ENCODE measurements around the gene DAZAP2.

DNA sequence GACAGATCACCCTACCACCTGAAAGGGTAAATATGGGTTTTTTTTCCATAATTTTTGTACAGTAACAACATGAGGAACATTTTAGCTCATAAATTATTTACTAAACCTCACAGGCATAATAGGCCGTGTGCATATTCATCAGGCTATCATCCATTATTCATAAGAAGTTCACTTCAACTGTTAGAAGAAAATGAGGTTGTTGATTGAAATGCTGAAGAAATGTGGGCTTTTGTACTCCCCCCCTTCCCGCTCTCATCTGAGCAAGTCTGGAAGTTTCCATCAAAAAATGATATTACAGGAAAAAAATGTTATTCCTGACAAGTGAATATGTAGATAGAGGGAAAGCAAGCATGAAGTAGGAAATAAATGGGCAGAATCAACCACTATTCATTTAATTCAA, 12.9 kb upstream of the DAZAP2 start:
- no peak for TF ChIP-seq POLR2A (IDR thresholded peaks at IDR 0.05)
- TF ChIP-seq, protein P1, sequence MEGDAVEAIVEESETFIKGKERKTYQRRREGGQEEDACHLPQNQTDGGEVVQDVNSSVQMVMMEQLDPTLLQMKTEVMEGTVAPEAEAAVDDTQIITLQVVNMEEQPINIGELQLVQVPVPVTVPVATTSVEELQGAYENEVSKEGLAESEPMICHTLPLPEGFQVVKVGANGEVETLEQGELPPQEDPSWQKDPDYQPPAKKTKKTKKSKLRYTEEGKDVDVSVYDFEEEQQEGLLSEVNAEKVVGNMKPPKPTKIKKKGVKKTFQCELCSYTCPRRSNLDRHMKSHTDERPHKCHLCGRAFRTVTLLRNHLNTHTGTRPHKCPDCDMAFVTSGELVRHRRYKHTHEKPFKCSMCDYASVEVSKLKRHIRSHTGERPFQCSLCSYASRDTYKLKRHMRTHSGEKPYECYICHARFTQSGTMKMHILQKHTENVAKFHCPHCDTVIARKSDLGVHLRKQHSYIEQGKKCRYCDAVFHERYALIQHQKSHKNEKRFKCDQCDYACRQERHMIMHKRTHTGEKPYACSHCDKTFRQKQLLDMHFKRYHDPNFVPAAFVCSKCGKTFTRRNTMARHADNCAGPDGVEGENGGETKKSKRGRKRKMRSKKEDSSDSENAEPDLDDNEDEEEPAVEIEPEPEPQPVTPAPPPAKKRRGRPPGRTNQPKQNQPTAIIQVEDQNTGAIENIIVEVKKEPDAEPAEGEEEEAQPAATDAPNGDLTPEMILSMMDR (IDR thresholded peaks at IDR 0.05): no peak
